Endothelial cell of umbilical vein (primary cell): Measurements from ENCODE around the gene KRTAP13-3. TPM values are rescaled to one million over a fixed set of nuclear protein-coding genes. Genes with fewer than 3 reads are reported as not detected.

Experiments used
- BruUV-seq: library from RNA; stranded (reverse); fragments of 400-500 nt; replicated peaks from 2 replicates; lab custom pipeline; 2021; lab: Mats Ljungman, UMichigan
- CTCF ChIA-PET: fragments of 300-600, 350-600 bp; sonication (Branson Sonifier 250); formaldehyde crosslinking; loops from one replicate; lab custom pipeline; 2021; ENCODE audit warnings: antibody characterized with exemption, inconsistent platforms; lab: Charles Lee
- POLR2A ChIA-PET: fragments of 300-600, 350-600 bp; sonication (Branson Sonifier 250); formaldehyde crosslinking; loops from one replicate; lab custom pipeline; 2021; ENCODE audit warnings: antibody characterized with exemption, inconsistent platforms; lab: Charles Lee
- DNase-seq: peaks from one replicate; pipeline ENCODE4 v3.0.0-alpha.2; 2011; ENCODE audit warnings: low read depth, low spot score
- FAIRE-seq: peaks from 2 replicates; lab custom pipeline; 2011; peaks lifted over from hg19 to GRCh38; lab: Jason Lieb, UNC
- H2AFZ ChIP-seq: 2 replicates; pipeline ENCODE4 v1.6.0; 2012; ENCODE audit warnings: low read depth, low read length, control low read depth, inconsistent platforms
- H3K27ac ChIP-seq: 2 replicates; pipeline ENCODE4 v1.5.1; 2011; ENCODE audit warnings: low read depth, mild to moderate bottlenecking, control low read depth, low read length, moderate library complexity; ENCODE audit not compliant: insufficient read depth
- H3K27me3 ChIP-seq, 2 experiments: 2 replicates each; pipeline versions ENCODE4 v1.6.0 to v1.6.1; 2011; ENCODE audit warnings: low read length in 2 of 2, mixed read lengths in 1 of 2; ENCODE audit not compliant: control insufficient read depth in 2 of 2, insufficient read depth in 2 of 2
- H3K36me3 ChIP-seq, 2 experiments: 2 replicates in 1 of 2; 3 replicates in 1 of 2; pipeline ENCODE4 v1.5.1; 2011; ENCODE audit warnings: low read length in 2 of 2, mild to moderate bottlenecking in 1 of 2, moderate library complexity in 1 of 2; ENCODE audit not compliant: control insufficient read depth in 2 of 2, insufficient read depth in 2 of 2; ENCODE audit errors: extremely low read depth in 1 of 2
- H3K4me1 ChIP-seq: 3 replicates; pipeline ENCODE4 v1.5.1; 2011; ENCODE audit warnings: mild to moderate bottlenecking, low read length; ENCODE audit not compliant: control insufficient read depth, insufficient read depth; ENCODE audit errors: extremely low read depth
- H3K4me2 ChIP-seq: 2 replicates; pipeline ENCODE4 v1.6.1; 2011; ENCODE audit warnings: low read length, control low read depth, mixed read lengths; ENCODE audit not compliant: insufficient read depth
- H3K4me3 ChIP-seq, 3 experiments: fragments of 200-600 bp in 1 of 3; sonication (generic), shearing (Covaris generic) in 1 of 3; replicated peaks in 1 of 3; 2 replicates each; pipeline ENCODE4 v1.5.1; 2011 to 2016; ENCODE audit warnings: control low read depth in 3 of 3, low read length in 3 of 3, mild to moderate bottlenecking in 2 of 3, inconsistent platforms in 1 of 3, low read depth in 1 of 3, moderate library complexity in 1 of 3; ENCODE audit not compliant: insufficient read depth in 1 of 3
- H3K79me2 ChIP-seq: 2 replicates; pipeline ENCODE4 v1.6.0; 2012; ENCODE audit warnings: low read length, inconsistent platforms; ENCODE audit not compliant: control insufficient read depth, insufficient read depth
- H3K9ac ChIP-seq: replicated peaks from 2 replicates; pipeline ENCODE3; 2011; ENCODE audit warnings: low read length, control low read depth; ENCODE audit not compliant: insufficient read depth; ENCODE audit errors: extremely low read depth
- H3K9me1 ChIP-seq: replicated peaks from 3 replicates; pipeline ENCODE4 v1.6.0; 2011; ENCODE audit warnings: mild to moderate bottlenecking, low read length; ENCODE audit not compliant: control insufficient read depth, insufficient read depth; ENCODE audit errors: extremely low read depth
- H3K9me3 ChIP-seq: replicated peaks from 2 replicates; pipeline ENCODE4 v1.5.1; 2012; ENCODE audit warnings: low read length, inconsistent platforms; ENCODE audit not compliant: control insufficient read depth, insufficient read depth
- H4K20me1 ChIP-seq: replicated peaks from 2 replicates; pipeline ENCODE3; 2011; ENCODE audit warnings: mild to moderate bottlenecking, low read length; ENCODE audit not compliant: control insufficient read depth, insufficient read depth; ENCODE audit errors: extremely low read depth
- CTCF ChIP-seq, 2 donors: IDR thresholded peaks; 1 replicate in 1 of 2; 2 replicates in 1 of 2; pipeline ENCODE4 v1.5.1; 2011; ENCODE audit warnings: low read length in 2 of 2, mild to moderate bottlenecking in 2 of 2, moderate library complexity in 2 of 2, control low read depth in 1 of 2, inconsistent platforms in 1 of 2, low read depth in 1 of 2; ENCODE audit not compliant: insufficient read depth in 1 of 2; ENCODE audit errors: extremely low read depth in 1 of 2
- EZH2 ChIP-seq: IDR thresholded peaks from 2 replicates; pipeline ENCODE4 v1.6.1; 2012; ENCODE audit warnings: borderline replicate concordance, low read depth, mild to moderate bottlenecking, moderate library complexity, low read length, inconsistent platforms; ENCODE audit not compliant: severe bottlenecking
- FOS ChIP-seq: IDR thresholded peaks from 2 replicates; pipeline ENCODE4 v1.6.1; 2011; ENCODE audit warnings: mild to moderate bottlenecking, low read length, moderate library complexity, borderline replicate concordance; ENCODE audit not compliant: insufficient read depth
- GATA2 ChIP-seq: IDR thresholded peaks from 2 replicates; pipeline ENCODE4 v1.7.0; 2011; ENCODE audit warnings: low read depth, mild to moderate bottlenecking, moderate library complexity, mixed read lengths, low read length; ENCODE audit not compliant: insufficient read length, insufficient read depth
- JUN ChIP-seq: IDR thresholded peaks from 2 replicates; pipeline ENCODE4 v1.6.1; 2011; ENCODE audit warnings: borderline replicate concordance, low read depth; ENCODE audit not compliant: insufficient read length, insufficient read depth
- MAX ChIP-seq: IDR thresholded peaks from 2 replicates; pipeline ENCODE4 v1.6.1; 2011; ENCODE audit not compliant: insufficient read depth, insufficient read length
- MYC ChIP-seq: IDR thresholded peaks from one replicate; pipeline ENCODE4 v1.6.1; 2011; ENCODE audit warnings: mild to moderate bottlenecking, low read depth, low read length
- POLR2A ChIP-seq: IDR thresholded peaks from 2 replicates; pipeline ENCODE4 v1.6.1; 2012; ENCODE audit warnings: low read depth, mild to moderate bottlenecking, control low read depth, low read length
- POLR2AphosphoS5 ChIP-seq: IDR thresholded peaks from 2 replicates; pipeline ENCODE4 v1.6.1; 2012; ENCODE audit warnings: low read depth, mild to moderate bottlenecking, control low read depth, low read length, moderate library complexity; ENCODE audit not compliant: insufficient read depth
- dilution Hi-C: fragments of 300-500 bp; cut with MboI; formaldehyde crosslinking; loops from one replicate; pipeline ENCODE4 v1.15.0; 2019; ENCODE audit warnings: low sequenced_read_pairs; ENCODE audit not compliant: extremely low pct_ligation_motif_present
- intact Hi-C: fragments of 100-400 bp; cut with micrococcal nuclease; formaldehyde crosslinking; loops from one replicate; pipeline ENCODE4 v1.10.0; 2022
- polyA plus RNA-seq, 4 experiments: library from polyadenylated mRNA; depleted of rRNA in 3 of 4; stranded (reverse) in 3 of 4; unstranded in 1 of 4; fragments of >200 nt; gene quantifications; 2 replicates each; pipeline versions ENCODE4 v1.2.1 to v1.2.3, GENCODE V29; 2011 to 2012; ENCODE audit warnings: missing spikeins in 1 of 4
- total RNA-seq: library from RNA; stranded (reverse); gene quantifications from 2 replicates; pipeline ENCODE4 v1.2.3, GENCODE V29; 2021

KRTAP13-3 gene
- total and polyA plus RNA-seq, 2 donors (not counting 3 experiments of a cell fraction or from before 2014, with no cell fraction given): not detected

- no TSS peak for BruUV-seq
- Histone ChIP-seq H3K79me2 (no peaks in the 10 kb centered on the region), H3K27ac (no peak overlapping the region), H4K20me1 (no peaks in the 10 kb centered on the region), H3K9me1 (no peaks in the 10 kb centered on the region), H3K4me3 (no peak overlapping the region), H3K27me3 (no peaks in the 10 kb centered on the region), H3K36me3 (no peaks in the 10 kb centered on the region), H3K9ac (no peak overlapping the region), H3K4me2 (no peak overlapping the region), H3K9me3 (peaks cover 3% of the 10 kb centered on the region), H2AFZ (no peak overlapping the region), H3K4me1 (no peaks in the 10 kb centered on the region)
- ChIA-PET CTCF (no interaction called here), POLR2A (no interaction called here)
- TF ChIP-seq POLR2A (no peak), EZH2 (no peak), MYC (no peak), POLR2AphosphoS5 (no peak), MAX (no peak), JUN (no peak), GATA2 (no peak), CTCF (IDR thresholded peaks at IDR 0.05; ENCODE audit: extremely low read depth in 1 of 2, insufficient read depth in 1 of 2, low read depth in 1 of 2, low read length in 2 of 2) (no peak), FOS (no peak)
- intact Hi-C loops (no loop called here), dilution Hi-C loops (no loop called here)
- FAIRE-seq (no peak), DNase-seq (no peak)
These were observed 22.8 kb upstream of the KRTAP13-3 start for GRCh38 chr21:30448514-30448913.
